ENCODE measurements around the gene RPS5.
A peak's percentile ranks its signal among the peaks of the same experiment; 100 is the strongest.

Gene RPS5

DNA sequence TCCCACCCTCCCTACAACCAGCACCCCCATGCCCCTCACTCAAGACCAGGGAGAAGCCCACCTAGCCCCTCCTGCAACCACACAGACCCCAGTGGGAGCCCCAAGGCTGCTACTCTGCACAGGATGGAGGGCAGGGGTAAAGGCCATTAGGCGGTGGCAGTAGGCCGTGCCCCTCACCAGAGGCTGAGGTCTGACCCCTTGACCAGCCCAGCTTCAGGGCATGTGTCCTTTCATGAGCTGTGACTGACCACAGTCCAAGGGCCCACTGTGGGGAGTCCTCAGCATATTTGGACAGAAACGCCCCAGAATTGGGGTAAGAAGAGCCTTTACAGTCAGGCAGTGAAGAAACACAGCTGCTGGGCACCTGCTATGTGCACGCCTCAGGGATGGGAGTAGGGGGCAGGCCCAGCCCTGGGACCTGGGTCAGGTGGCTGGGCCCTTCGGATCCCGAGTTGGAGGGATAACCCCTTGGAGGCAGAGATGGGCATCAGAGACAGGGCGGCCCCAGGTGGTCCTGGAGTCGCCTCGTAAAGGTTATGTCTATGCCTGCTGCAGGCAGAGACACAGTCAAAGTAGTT is 1.7 kb upstream of the RPS5 start:
- Histone ChIP-seq H2AFZ (ENCODE audit: low read length) (no peak overlapping the region), H4K8ac (ENCODE audit: low read depth, low read length) (no peak overlapping the region), H3K4me1 (ENCODE audit: control insufficient read depth in 2 of 2, insufficient read depth in 1 of 2, low read depth in 1 of 2, low read length in 2 of 2) (peaks cover 13 to 17% of the 10 kb centered on the region in 2 donors), H2BK12ac (ENCODE audit: low read length) (no peak overlapping the region), H4K91ac (ENCODE audit: low read depth, low read length, poor library complexity) (no peak overlapping the region), H2BK5ac (ENCODE audit: low read length) (no peak overlapping the region), H2BK15ac (ENCODE audit: low read length) (no peak overlapping the region), H3K9me3 (replicated peaks in 1 of 2; ENCODE audit: control insufficient read depth in 2 of 2, insufficient read depth in 1 of 2, low read depth in 1 of 2, low read length in 2 of 2) (no peaks in the 10 kb centered on the region), H3K27me3 (ENCODE audit: control insufficient read depth in 3 of 3, insufficient read depth in 3 of 3, low read depth in 1 of 3, low read length in 3 of 3) (no peaks in the 10 kb centered on the region), H3K18ac (ENCODE audit: low read length) (no peak overlapping the region), H3K4ac (ENCODE audit: low read length) (no peak overlapping the region), H3K23ac (ENCODE audit: low read depth, low read length, poor library complexity) (no peak overlapping the region), H2AK5ac (ENCODE audit: low read depth, low read length) (peak overlapping the region; percentile 99), H3K14ac (ENCODE audit: low read length) (no peak overlapping the region), H3K4me3 (ENCODE audit: low read length in 2 of 2) (peak overlapping the region in 1 of 2 donors; percentile 60), H2BK120ac (ENCODE audit: low read depth, low read length) (no peak overlapping the region), H3K4me2 (ENCODE audit: insufficient read depth, low read length, poor library complexity, severe bottlenecking) (peak overlapping the region; percentile 95), H3K9ac (ENCODE audit: low read depth, low read length, poor library complexity) (peak overlapping the region; percentile 98), H3K36me3 (replicated peaks in 1 of 2; ENCODE audit: control insufficient read depth in 2 of 2, insufficient read depth in 2 of 2, low read length in 2 of 2) (peaks cover 7 to 24% of the 10 kb centered on the region in 2 donors), H3K27ac (replicated peaks; ENCODE audit: low read length) (no peak overlapping the region), H3K79me1 (ENCODE audit: low read depth, low read length) (peaks cover 13% of the 10 kb centered on the region)
- no CpG with 5 or more reads among the region's 9 CpGs for WGBS, 2 donors (ENCODE audit: extremely low coverage in 2 of 2, insufficient read length in 2 of 2, insufficient replicate concordance in 1 of 2)
- no peak for DNase-seq (ENCODE audit: low spot score)

DNA sequence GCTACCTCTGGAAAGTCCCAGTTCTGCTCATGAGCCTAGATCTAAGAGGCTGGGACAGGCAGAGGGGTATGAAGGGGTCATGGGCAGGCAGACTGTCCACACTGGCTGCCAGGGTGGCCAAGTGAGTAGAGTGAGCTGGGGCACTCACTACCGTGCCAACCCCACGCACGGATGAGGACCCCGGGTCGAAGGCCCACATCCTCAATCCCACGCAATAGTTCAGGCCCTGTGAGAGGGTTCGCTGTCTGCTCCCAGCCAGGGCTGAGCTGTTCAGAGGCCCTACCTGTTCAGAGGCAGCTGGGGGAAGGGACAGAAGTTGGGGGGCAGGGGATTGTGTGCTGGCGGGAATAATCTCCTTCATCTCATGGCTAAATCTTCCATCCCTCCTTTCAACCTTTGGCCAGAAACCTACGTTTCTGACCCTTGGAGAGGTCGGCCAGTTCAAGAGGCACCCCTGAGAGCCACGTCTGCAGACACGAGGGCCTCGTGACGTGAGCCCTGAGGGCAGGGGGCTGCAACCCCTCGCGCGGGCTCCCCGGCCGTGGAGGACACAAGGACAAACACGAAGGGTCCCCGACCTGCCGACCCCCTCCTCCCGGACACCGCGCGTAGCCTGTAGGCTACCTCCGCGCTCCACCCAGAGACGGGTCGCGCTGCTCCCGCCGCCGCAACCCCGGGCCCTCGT is 1.0 kb upstream of the RPS5 start:
- Histone ChIP-seq H3K14ac (ENCODE audit: low read length) (peak overlapping the region; percentile 87), H3K9ac (ENCODE audit: low read depth, low read length, poor library complexity) (peak overlapping the region; percentile 98), H4K91ac (ENCODE audit: low read depth, low read length, poor library complexity) (peak overlapping the region; percentile 94), H3K79me1 (ENCODE audit: low read depth, low read length) (peaks cover 13% of the 10 kb centered on the region), H3K4me3 (ENCODE audit: low read length in 2 of 2) (peak overlapping the region; percentile 60 to 91), H3K18ac (ENCODE audit: low read length) (peak overlapping the region; percentile 99), H3K27ac (replicated peaks; ENCODE audit: low read length) (peak overlapping the region; percentile 97), H3K27me3 (ENCODE audit: control insufficient read depth in 3 of 3, insufficient read depth in 3 of 3, low read depth in 1 of 3, low read length in 3 of 3) (no peaks in the 10 kb centered on the region), H3K4me1 (ENCODE audit: control insufficient read depth in 2 of 2, insufficient read depth in 1 of 2, low read depth in 1 of 2, low read length in 2 of 2) (peaks cover 13 to 17% of the 10 kb centered on the region in 2 donors), H2BK120ac (ENCODE audit: low read depth, low read length) (no peak overlapping the region), H2BK12ac (ENCODE audit: low read length) (peak overlapping the region; percentile 69), H3K4me2 (ENCODE audit: insufficient read depth, low read length, poor library complexity, severe bottlenecking) (peak overlapping the region; percentile 95), H3K9me3 (replicated peaks in 1 of 2; ENCODE audit: control insufficient read depth in 2 of 2, insufficient read depth in 1 of 2, low read depth in 1 of 2, low read length in 2 of 2) (no peaks in the 10 kb centered on the region), H3K4ac (ENCODE audit: low read length) (peak overlapping the region; percentile 87), H2BK5ac (ENCODE audit: low read length) (peak overlapping the region; percentile 96), H3K36me3 (replicated peaks in 1 of 2; ENCODE audit: control insufficient read depth in 2 of 2, insufficient read depth in 2 of 2, low read length in 2 of 2) (peaks cover 13 to 30% of the 10 kb centered on the region in 2 donors), H2AK5ac (ENCODE audit: low read depth, low read length) (peak overlapping the region; percentile 99), H2BK15ac (ENCODE audit: low read length) (peak overlapping the region; percentile 27), H2AFZ (ENCODE audit: low read length) (peak overlapping the region; percentile 91), H4K8ac (ENCODE audit: low read depth, low read length) (peak overlapping the region; percentile 89), H3K23ac (ENCODE audit: low read depth, low read length, poor library complexity) (peak overlapping the region; percentile 94)
- DNase-seq (ENCODE audit: low spot score): no peak
- no CpG with 5 or more reads among the region's 36 CpGs for WGBS, 2 donors (ENCODE audit: extremely low coverage in 2 of 2, insufficient read length in 2 of 2, insufficient replicate concordance in 1 of 2)

DNA sequence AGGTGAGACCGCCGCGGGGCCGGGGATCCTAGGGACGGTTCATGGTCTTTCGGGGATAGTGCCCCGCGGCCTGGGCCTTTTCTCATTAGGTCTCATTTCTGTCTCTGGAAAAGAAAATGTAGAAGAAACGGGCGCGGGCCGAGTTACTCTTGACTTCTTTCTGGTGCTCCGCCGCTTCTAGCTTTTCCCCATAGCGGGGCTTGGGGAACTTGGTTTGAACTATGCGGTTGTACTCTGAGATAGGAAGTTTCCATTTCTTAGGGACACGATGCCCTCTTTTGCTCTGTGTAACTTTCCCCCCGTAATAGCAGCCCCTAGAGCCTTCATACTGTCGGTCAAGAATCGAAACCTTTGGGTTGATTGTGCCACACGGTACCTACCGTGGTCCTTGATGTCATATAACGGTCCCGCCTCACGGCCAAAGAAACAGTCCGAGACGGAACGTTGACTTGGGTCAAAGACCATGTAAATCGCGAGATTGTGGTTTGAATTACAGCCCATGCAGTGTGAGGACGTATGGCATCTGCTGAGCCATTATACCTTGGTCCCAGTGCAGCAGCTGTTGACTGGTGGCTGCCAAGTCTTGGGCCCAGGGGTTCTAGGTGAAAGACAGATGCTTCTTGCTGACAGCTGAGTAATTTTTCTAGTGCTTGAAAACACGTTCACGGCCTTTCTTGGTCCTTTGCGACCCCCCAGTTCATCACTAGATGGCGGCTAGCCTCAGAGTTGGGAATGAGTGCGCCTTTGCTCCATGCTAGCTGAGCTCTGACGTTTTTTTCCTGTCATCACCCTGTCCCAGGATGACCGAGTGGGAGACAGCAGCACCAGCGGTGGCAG is 487 bp downstream of the RPS5 start:
- Histone ChIP-seq H4K91ac (ENCODE audit: low read depth, low read length, poor library complexity) (no peak overlapping the region), H2BK5ac (ENCODE audit: low read length) (no peak overlapping the region), H3K36me3 (replicated peaks in 1 of 2; ENCODE audit: control insufficient read depth in 2 of 2, insufficient read depth in 2 of 2, low read length in 2 of 2) (peaks cover 16 to 44% of the 10 kb centered on the region in 2 donors), H3K9ac (ENCODE audit: low read depth, low read length, poor library complexity) (peak overlapping the region; percentile 97), H2BK120ac (ENCODE audit: low read depth, low read length) (no peak overlapping the region), H3K4ac (ENCODE audit: low read length) (no peak overlapping the region), H3K18ac (ENCODE audit: low read length) (peak overlapping the region; percentile 33), H3K14ac (ENCODE audit: low read length) (peak overlapping the region; percentile 94), H3K79me1 (ENCODE audit: low read depth, low read length) (peaks cover 13% of the 10 kb centered on the region), H3K23ac (ENCODE audit: low read depth, low read length, poor library complexity) (peak overlapping the region; percentile 95), H3K4me2 (ENCODE audit: insufficient read depth, low read length, poor library complexity, severe bottlenecking) (peak overlapping the region; percentile 98), H2AFZ (ENCODE audit: low read length) (peak overlapping the region; percentile 32), H2AK5ac (ENCODE audit: low read depth, low read length) (no peak overlapping the region), H2BK12ac (ENCODE audit: low read length) (no peak overlapping the region), H4K8ac (ENCODE audit: low read depth, low read length) (no peak overlapping the region), H3K27me3 (ENCODE audit: control insufficient read depth in 3 of 3, insufficient read depth in 3 of 3, low read depth in 1 of 3, low read length in 3 of 3) (no peaks in the 10 kb centered on the region), H2BK15ac (ENCODE audit: low read length) (no peak overlapping the region), H3K27ac (replicated peaks; ENCODE audit: low read length) (no peak overlapping the region), H3K4me1 (ENCODE audit: control insufficient read depth in 2 of 2, insufficient read depth in 1 of 2, low read depth in 1 of 2, low read length in 2 of 2) (peaks cover 11 to 17% of the 10 kb centered on the region in 2 donors), H3K9me3 (replicated peaks in 1 of 2; ENCODE audit: control insufficient read depth in 2 of 2, insufficient read depth in 1 of 2, low read depth in 1 of 2, low read length in 2 of 2) (no peaks in the 10 kb centered on the region), H3K4me3 (ENCODE audit: low read length in 2 of 2) (peak overlapping the region; percentile 60 to 86)
- no CpG with 5 or more reads among the region's 39 CpGs for WGBS, 2 donors (ENCODE audit: extremely low coverage in 2 of 2, insufficient read length in 2 of 2, insufficient replicate concordance in 1 of 2)
- DNase-seq (ENCODE audit: low spot score): no peak

- peaks cover 11 to 17% of the 10 kb centered on the region in 2 donors for H3K4me1 ChIP-seq (ENCODE audit: control insufficient read depth in 2 of 2, insufficient read depth in 1 of 2, low read depth in 1 of 2, low read length in 2 of 2)
- no peak for DNase-seq (ENCODE audit: low spot score)
- no peak overlapping the region for H2BK12ac ChIP-seq (ENCODE audit: low read length)
- H3K27me3 ChIP-seq (ENCODE audit: control insufficient read depth in 3 of 3, insufficient read depth in 3 of 3, low read depth in 1 of 3, low read length in 3 of 3): no peaks in the 10 kb centered on the region
- H3K4me3 ChIP-seq (ENCODE audit: low read length in 2 of 2): peak overlapping the region; percentile 60 to 86
- H3K27ac ChIP-seq (replicated peaks; ENCODE audit: low read length): no peak overlapping the region
- H2BK5ac ChIP-seq (ENCODE audit: low read length): no peak overlapping the region
- H3K18ac ChIP-seq (ENCODE audit: low read length): no peak overlapping the region
- no peak overlapping the region for H2AFZ ChIP-seq (ENCODE audit: low read length)
- H2BK15ac ChIP-seq (ENCODE audit: low read length): no peak overlapping the region
- H3K9me3 ChIP-seq (replicated peaks in 1 of 2; ENCODE audit: control insufficient read depth in 2 of 2, insufficient read depth in 1 of 2, low read depth in 1 of 2, low read length in 2 of 2): no peaks in the 10 kb centered on the region
- no peak overlapping the region for H2BK120ac ChIP-seq (ENCODE audit: low read depth, low read length)
- WGBS, 2 donors (ENCODE audit: extremely low coverage in 2 of 2, insufficient read length in 2 of 2, insufficient replicate concordance in 1 of 2): no CpG with 5 or more reads among the region's 3 CpGs
- no peak overlapping the region for H3K23ac ChIP-seq (ENCODE audit: low read depth, low read length, poor library complexity)
- no peak overlapping the region for H4K8ac ChIP-seq (ENCODE audit: low read depth, low read length)
- peaks cover 22 to 50% of the 10 kb centered on the region in 2 donors for H3K36me3 ChIP-seq (replicated peaks in 1 of 2; ENCODE audit: control insufficient read depth in 2 of 2, insufficient read depth in 2 of 2, low read length in 2 of 2)
- H3K79me1 ChIP-seq (ENCODE audit: low read depth, low read length): peaks cover 16% of the 10 kb centered on the region
- no peak overlapping the region for H2AK5ac ChIP-seq (ENCODE audit: low read depth, low read length)
- H3K4ac ChIP-seq (ENCODE audit: low read length): no peak overlapping the region
- H3K4me2 ChIP-seq (ENCODE audit: insufficient read depth, low read length, poor library complexity, severe bottlenecking): peak overlapping the region; percentile 98
- H4K91ac ChIP-seq (ENCODE audit: low read depth, low read length, poor library complexity): no peak overlapping the region
- no peak overlapping the region for H3K9ac ChIP-seq (ENCODE audit: low read depth, low read length, poor library complexity)
- H3K14ac ChIP-seq (ENCODE audit: low read length): no peak overlapping the region
Observed at GRCh38 chr19:58388175-58388526, 1.1 kb downstream of the RPS5 start.

Data from neuronal stem cell (in vitro differentiated cells).